Stimulated activated CD4-positive, alpha-beta T cell treated with anti-CD3 and anti-CD28 coated beads, Interleukin-2, amount 100 ng/mL, for 4 hours (primary cell): Measurements from ENCODE around the gene ATP5F1D.
"Not testable (repeated sequence)": the region's sequence is repeated elsewhere in the genome, so short reads cannot be mapped to it uniquely, and the experiment has no call there.

Experiments
- DNase-seq: peaks from one replicate; pipeline ENCODE4 v3.0.0-alpha.2; 2020; ENCODE audit warnings: low read depth

ATP5F1D gene

GRCh38 chr19:1233115-1233667 is 8.4 kb upstream of the ATP5F1D start:
- DNase-seq: no peak

GRCh38 chr19:1234051-1234954 is 7.2 kb upstream of the ATP5F1D start:
- no peak for DNase-seq

- DNase-seq: no peak
These were observed 6.6 kb upstream of the ATP5F1D start for GRCh38 chr19:1234955-1235380.

GRCh38 chr19:1235625-1236538 is 5.7 kb upstream of the ATP5F1D start:
- no peak for DNase-seq

- DNase-seq: no peak
These were observed 5.0 kb upstream of the ATP5F1D start for GRCh38 chr19:1236576-1236975.

- no peak for DNase-seq
These were observed 4.4 kb upstream of the ATP5F1D start for GRCh38 chr19:1237027-1237659.

GRCh38 chr19:1237754-1238368 is 3.7 kb upstream of the ATP5F1D start, which contains the start of gene CBARP:
TSS of gene CBARP (minus strand) at chr19:1238005. CDS start at chr19:1236100, 1,905 bp downstream.
- DNase-seq: no peak

- DNase-seq: no peak
These were observed 2.9 kb upstream of the ATP5F1D start for GRCh38 chr19:1238369-1239303.

GRCh38 chr19:1239420-1239795 is 2.1 kb upstream of the ATP5F1D start:
- DNase-seq: no peak

GRCh38 chr19:1239796-1240737 is 1.5 kb upstream of the ATP5F1D start:
- peak; percentile 94 for DNase-seq

- DNase-seq: no peak
These were observed 626 bp upstream of the ATP5F1D start for GRCh38 chr19:1240925-1241324.

- peak; percentile 79 for DNase-seq
These were observed 2.5 kb downstream of the ATP5F1D start for GRCh38 chr19:1243768-1244692.

GRCh38 chr19:1244693-1245451 is 3.3 kb downstream of the ATP5F1D start:
- DNase-seq: no peak

GRCh38 chr19:1245494-1246264 is 4.1 kb downstream of the ATP5F1D start:
- no peak for DNase-seq

GRCh38 chr19:1246265-1247087 is 4.9 kb downstream of the ATP5F1D start:
- not testable (repeated sequence) for DNase-seq

- DNase-seq: no peak
These were observed 6.2 kb downstream of the ATP5F1D start for GRCh38 chr19:1247748-1248138.
